GM12892 (cell line): ENCODE results near the gene TUBB4A.

Source experiments
- POLR2A ChIP-seq: IDR thresholded peaks from 2 replicates; pipeline ENCODE4 v1.6.1; 2011; ENCODE audit warnings: low read depth, low read length, control low read depth
- POLR2AphosphoS5 ChIP-seq: IDR thresholded peaks from 2 replicates; pipeline ENCODE4 v1.6.1; 2011; ENCODE audit warnings: low read depth, low read length, control low read depth
- TAF1 ChIP-seq: IDR thresholded peaks from 2 replicates; pipeline ENCODE4 v1.6.1; 2011; ENCODE audit warnings: low read depth, mild to moderate bottlenecking, control low read depth, low read length, borderline replicate concordance

DNA sequence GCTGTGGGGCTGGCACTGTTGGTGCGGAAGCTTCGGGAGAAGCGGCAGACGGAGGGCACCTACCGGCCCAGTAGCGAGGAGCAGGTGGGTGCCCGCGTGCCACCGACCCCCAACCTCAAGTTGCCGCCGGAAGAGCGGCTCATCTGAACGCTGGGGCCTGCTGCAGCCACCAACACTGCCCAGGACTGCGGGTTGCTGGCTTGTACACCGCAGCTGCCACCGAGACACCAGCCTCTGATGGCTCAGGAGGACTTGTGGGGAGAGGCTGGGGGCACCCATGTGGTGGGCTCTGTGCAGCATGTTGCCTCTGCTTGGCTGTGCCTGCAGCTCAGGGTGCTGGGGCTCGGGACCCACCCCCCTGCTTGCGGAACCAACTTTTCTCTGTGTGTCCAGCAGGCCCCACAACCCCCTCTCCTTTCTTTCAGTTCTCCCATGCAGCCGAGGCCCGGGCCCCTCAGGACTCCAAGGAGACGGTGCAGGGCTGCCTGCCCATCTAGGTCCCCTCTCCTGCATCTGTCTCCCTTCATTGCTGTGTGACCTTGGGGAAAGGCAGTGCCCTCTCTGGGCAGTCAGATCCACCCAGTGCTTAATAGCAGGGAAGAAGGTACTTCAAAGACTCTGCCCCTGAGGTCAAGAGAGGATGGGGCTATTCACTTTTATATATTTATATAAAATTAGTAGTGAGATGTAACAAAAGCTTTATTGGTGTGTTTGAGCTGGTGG lies 35.4 kb downstream of the TUBB4A start:
- TF ChIP-seq POLR2A, result peak; percentile 26; the same call in 1 of the 2 replicates
- TF ChIP-seq POLR2AphosphoS5, result peak; percentile 34; the same call in 1 of the 2 replicates
- no peak for TF ChIP-seq TAF1
